HEK293 (cell line): ENCODE measurements around the gene VCPKMT.

Experiments
- REST ChIP-seq: fragments of 450-650 bp; formaldehyde crosslinking; IDR thresholded peaks from 2 replicates; pipeline ENCODE4 v1.5.1; 2016; ENCODE audit warnings: missing biosample characterization, missing genetic modification characterization
- ZNF140 ChIP-seq: fragments of 450-650 bp; formaldehyde crosslinking; IDR thresholded peaks from 2 replicates; pipeline ENCODE4 v1.5.1; 2016; ENCODE audit warnings: missing biosample characterization, missing genetic modification characterization
- ZNF792 ChIP-seq: fragments of 450-650 bp; formaldehyde crosslinking; IDR thresholded peaks from 2 replicates; pipeline ENCODE4 v1.5.1; 2016; ENCODE audit warnings: missing biosample characterization, missing genetic modification characterization

GRCh38 chr14:50069325-50069724 lies 47.0 kb downstream of the VCPKMT start:
- TF ChIP-seq ZNF140 (tag by site-specific recombination): no peak
- no peak for TF ChIP-seq REST (tag by site-specific recombination)
- TF ChIP-seq ZNF792 (tag by site-specific recombination): no peak
